Neutrophil (primary cell): ENCODE measurements around the gene NEAT1.
"Not testable (repeated sequence)": the region's sequence is repeated elsewhere in the genome, so short reads cannot be mapped to it uniquely, and the experiment has no call there.

Source experiments
- H3K27ac ChIP-seq: fragments of 200-600 bp; sonication (generic); 2 replicates; pipeline ENCODE4 v1.5.1; 2016; ENCODE audit warnings: mild to moderate bottlenecking, moderate library complexity
- H3K27me3 ChIP-seq: fragments of 200-600 bp; sonication (generic); 2 replicates; pipeline ENCODE4 v1.6.0; 2016; ENCODE audit warnings: mild to moderate bottlenecking
- H3K36me3 ChIP-seq: fragments of 200-600 bp; sonication (generic); 2 replicates; pipeline ENCODE4 v1.5.1; 2017
- H3K4me1 ChIP-seq, 2 experiments: fragments of 200-600 bp in 1 of 2; sonication (generic) in 1 of 2; 1 replicate in 1 of 2; 2 replicates in 1 of 2; pipeline versions ENCODE4 v1.5.1 to v1.6.1; 2013 to 2016; ENCODE audit warnings: low read depth in 1 of 2, low read length in 1 of 2, mild to moderate bottlenecking in 1 of 2, moderate library complexity in 1 of 2; ENCODE audit not compliant: control insufficient read depth in 1 of 2, insufficient read depth in 1 of 2
- H3K4me3 ChIP-seq, 2 experiments: fragments of 200-600 bp in 1 of 2; sonication (generic) in 1 of 2; 1 replicate in 1 of 2; 2 replicates in 1 of 2; pipeline ENCODE4 v1.5.1; 2013 to 2016; ENCODE audit warnings: low read depth in 1 of 2, low read length in 1 of 2, mild to moderate bottlenecking in 1 of 2, moderate library complexity in 1 of 2
- H3K9me3 ChIP-seq: fragments of 200-600 bp; sonication (generic); 2 replicates; pipeline ENCODE4 v1.5.1; 2016
- TF ChIP-seq, protein P1 (sequence below): fragments of 200-600 bp; sonication (generic); IDR thresholded peaks from 2 replicates; pipeline ENCODE4 v1.5.1; 2016; ENCODE audit warnings: antibody characterized with exemption

Gene NEAT1

DNA sequence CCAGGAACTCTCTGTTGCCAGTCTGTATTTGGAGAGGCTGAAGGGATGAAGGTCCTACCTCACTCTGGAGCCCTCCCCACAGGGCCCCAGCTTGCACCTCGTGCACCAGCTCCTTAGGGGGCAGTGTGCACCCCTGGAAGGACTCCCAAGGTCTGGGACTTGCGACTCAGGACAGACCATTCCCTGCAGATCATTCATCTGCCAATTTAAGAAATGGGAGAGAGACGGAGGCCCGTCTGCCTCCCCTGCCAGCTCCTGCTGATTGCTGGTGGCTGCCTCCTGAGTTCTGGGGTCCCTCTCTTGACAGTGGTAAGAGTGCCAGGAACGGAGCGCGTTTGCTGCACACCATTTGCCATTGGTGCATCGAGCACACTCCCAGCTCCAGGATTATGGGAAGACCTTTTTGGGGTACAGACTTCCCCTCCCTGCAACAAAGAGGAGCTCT, 48.9 kb downstream of the NEAT1 start:
- no peaks in the 10 kb centered on the region for H3K27me3 ChIP-seq
- peak overlapping the region; percentile 56 to 64 for H3K4me3 ChIP-seq
- no peaks in the 10 kb centered on the region for H3K9me3 ChIP-seq
- H3K36me3 ChIP-seq, result no peaks in the 10 kb centered on the region
- TF ChIP-seq, protein P1, sequence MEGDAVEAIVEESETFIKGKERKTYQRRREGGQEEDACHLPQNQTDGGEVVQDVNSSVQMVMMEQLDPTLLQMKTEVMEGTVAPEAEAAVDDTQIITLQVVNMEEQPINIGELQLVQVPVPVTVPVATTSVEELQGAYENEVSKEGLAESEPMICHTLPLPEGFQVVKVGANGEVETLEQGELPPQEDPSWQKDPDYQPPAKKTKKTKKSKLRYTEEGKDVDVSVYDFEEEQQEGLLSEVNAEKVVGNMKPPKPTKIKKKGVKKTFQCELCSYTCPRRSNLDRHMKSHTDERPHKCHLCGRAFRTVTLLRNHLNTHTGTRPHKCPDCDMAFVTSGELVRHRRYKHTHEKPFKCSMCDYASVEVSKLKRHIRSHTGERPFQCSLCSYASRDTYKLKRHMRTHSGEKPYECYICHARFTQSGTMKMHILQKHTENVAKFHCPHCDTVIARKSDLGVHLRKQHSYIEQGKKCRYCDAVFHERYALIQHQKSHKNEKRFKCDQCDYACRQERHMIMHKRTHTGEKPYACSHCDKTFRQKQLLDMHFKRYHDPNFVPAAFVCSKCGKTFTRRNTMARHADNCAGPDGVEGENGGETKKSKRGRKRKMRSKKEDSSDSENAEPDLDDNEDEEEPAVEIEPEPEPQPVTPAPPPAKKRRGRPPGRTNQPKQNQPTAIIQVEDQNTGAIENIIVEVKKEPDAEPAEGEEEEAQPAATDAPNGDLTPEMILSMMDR, result peak; percentile 68
- H3K27ac ChIP-seq, result peak overlapping the region; percentile 99
- peaks cover 38 to 40% of the 10 kb centered on the region in 2 experiments for H3K4me1 ChIP-seq

DNA sequence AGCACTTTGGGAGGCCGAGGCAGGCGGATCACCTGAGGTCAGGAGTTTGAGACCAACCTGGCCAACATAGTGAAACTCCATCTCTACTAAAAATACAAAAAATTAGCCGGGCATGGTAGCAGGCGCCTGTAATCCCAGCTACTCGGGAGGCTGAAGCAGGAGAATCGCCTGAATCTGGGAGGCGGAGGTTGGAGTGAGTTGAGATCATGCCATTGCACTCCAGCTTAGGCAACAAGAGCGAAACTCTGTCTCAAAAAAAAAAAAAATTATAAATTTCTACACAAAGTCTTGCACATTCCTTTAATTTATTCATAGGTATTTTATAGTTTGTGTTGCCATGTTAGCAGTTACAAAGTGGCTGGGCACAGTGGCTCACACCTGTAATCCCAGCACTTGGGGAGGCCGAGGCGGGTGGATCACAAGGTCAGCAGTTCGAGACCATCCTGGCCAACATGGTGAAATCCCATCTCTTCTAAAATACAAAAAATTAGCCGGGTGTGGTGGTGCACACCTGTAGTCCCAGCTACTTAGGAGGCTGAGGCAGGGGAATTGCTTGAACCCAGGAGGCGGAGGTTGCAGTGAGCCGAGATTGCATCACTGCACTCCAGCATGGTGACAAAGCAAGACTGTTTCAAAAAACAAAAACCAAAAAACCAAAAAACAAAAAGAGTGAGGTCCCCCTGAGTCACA, 50.1 kb downstream of the NEAT1 start:
- not testable (repeated sequence) for H3K27me3 ChIP-seq, H3K9me3 ChIP-seq, H3K36me3 ChIP-seq
- Histone ChIP-seq H3K4me1 (peaks cover 47 to 48% of the 10 kb centered on the region in 2 experiments), H3K27ac (peak overlapping the region; percentile 99), H3K4me3 (peak overlapping the region; percentile 56 to 64)

DNA sequence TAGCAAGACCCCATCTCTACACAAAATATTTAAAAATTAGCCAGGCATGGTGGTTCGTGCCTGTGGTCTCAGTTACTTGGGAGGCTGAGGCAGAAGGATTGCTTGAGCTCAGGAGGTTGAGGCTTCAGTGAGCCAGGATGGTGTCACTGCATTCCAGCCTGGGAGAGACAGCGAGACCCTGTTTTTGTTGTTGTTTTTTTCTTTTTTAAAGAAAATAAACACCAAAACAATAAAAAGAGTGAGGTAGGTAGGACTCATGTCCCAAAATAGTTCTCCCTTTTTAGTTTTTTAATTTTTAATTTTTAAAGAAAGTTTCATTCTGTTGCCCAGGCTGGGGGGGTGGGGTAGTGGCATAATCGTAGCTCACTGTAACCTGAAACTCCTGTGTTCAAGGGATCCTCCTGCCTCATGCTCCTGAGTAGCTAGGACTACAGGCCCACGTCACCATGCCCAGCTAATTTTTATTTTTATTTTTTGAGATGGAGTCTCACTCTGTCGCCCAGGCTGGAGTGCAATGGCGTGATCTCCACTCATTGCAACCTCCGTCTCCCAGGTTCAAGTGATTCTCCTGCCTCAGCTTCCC, 50.8 kb downstream of the NEAT1 start:
- Histone ChIP-seq H3K4me1 (peaks cover 53 to 54% of the 10 kb centered on the region in 2 experiments), H3K27me3 (no peaks in the 10 kb centered on the region), H3K36me3 (no peaks in the 10 kb centered on the region), H3K9me3 (no peaks in the 10 kb centered on the region), H3K27ac (peak overlapping the region; percentile 99), H3K4me3 (peak overlapping the region; percentile 56 to 64)
- TF ChIP-seq, protein P1, result no peak

DNA sequence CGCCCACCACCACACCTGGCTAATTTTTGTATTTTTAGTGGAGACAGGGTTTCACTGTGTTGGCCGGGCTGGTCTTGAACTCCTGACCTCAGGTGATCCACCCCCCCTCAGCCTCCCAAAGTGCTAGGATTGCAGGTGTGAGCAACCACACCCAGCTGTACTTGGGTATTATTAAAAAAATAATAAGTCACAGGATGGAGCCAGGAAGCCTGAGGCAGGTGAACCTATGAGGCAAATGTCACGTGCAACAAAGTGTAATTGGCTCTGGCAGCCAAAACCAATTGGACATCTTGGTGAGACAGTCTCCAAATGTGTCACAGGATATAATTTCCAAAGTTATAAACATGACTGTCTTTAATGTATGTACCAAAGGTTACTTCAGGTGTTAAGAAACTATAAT, 52.3 kb downstream of the NEAT1 start:
- TF ChIP-seq, protein P1, result no peak
- Histone ChIP-seq H3K36me3 (no peaks in the 10 kb centered on the region), H3K27ac (peak overlapping the region; percentile 99), H3K9me3 (no peaks in the 10 kb centered on the region), H3K4me3 (no peak overlapping the region), H3K27me3 (no peaks in the 10 kb centered on the region), H3K4me1 (peaks cover 51 to 56% of the 10 kb centered on the region in 2 experiments)

DNA sequence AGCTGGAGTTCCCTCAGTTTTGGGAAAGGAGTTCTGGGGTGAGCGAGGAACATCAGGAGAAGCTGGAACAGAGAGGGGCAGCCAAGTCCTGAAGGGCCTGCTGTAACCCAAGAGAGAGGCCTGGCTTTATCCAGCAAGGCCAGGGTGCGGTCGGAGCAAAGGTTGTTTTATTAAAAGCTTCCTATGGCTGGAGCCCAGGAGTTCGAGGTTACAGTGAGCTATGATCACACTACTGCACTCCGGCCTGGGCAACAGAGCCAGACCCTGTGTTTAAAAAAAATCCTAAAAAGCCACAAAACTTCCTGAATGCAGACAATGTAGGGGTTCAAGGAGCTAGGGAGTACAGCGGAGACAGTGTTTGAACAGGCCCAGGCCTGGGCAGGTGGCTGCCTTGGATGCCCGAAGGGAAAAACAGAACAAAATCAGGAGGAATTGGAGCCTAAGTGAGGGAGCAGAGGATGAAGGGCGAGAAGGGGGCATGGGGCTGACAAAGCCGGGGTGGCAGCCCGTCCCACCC, 54.1 kb downstream of the NEAT1 start:
- TF ChIP-seq, protein P1, result no peak
- no peaks in the 10 kb centered on the region for H3K36me3 ChIP-seq
- no peaks in the 10 kb centered on the region for H3K9me3 ChIP-seq
- H3K4me3 ChIP-seq, result peak overlapping the region; percentile 83 to 88
- no peaks in the 10 kb centered on the region for H3K27me3 ChIP-seq
- H3K27ac ChIP-seq, result peak overlapping the region; percentile 95
- H3K4me1 ChIP-seq, result peaks cover 48 to 52% of the 10 kb centered on the region in 2 experiments
